Measurements from ENCODE around the gene CLIC4. TPM values are rescaled to one million over a fixed set of nuclear protein-coding genes. Genes with fewer than 3 reads are reported as not detected.

CLIC4 gene
- total and polyA plus RNA-seq, 9 of the 15 experiments (the other 6 are each of a cell fraction or from before 2014, with no cell fraction given) = 16.0 to 67.5 (median 38.4) TPM

DNA sequence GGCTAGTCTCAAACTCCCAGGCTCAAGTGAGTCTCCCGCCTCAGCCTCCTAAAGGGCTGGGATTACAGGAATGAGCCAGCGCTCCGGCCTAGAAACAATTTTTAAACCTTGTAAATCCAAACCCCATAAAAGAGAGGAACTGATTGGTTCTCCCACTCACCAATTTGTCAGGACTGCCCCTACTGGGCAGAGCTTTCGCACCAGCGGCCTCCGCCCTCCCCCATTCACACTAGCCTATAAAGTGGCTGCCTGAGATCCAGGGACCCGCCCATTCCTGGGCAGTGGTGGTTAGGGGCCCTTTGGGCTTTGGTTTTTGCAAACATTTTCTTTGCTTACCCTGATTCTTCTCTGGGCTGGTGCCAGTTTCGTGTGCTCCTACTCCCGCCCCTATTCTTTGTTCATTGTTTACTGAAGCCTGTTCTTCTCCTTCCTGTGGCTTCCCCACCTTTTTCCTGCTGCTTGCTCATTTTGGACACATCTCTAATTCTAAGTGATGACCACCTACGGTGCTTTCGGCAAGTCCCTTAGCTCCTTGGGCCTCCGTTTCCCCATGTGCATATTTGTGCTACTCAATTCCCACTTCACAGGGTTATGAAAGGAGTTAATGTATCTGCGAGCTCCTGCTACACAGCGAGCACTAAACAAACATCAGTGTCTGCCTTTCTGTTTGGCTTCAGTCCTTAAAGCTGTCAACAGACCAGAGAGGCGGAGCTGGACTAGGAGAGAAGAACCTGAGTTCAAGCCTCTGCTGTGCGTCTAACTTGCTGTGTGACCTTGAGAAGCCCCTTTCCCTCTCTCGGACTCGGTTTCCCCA, 39.8 kb upstream of the CLIC4 start (continued):
- TF ChIP-seq, protein P1, sequence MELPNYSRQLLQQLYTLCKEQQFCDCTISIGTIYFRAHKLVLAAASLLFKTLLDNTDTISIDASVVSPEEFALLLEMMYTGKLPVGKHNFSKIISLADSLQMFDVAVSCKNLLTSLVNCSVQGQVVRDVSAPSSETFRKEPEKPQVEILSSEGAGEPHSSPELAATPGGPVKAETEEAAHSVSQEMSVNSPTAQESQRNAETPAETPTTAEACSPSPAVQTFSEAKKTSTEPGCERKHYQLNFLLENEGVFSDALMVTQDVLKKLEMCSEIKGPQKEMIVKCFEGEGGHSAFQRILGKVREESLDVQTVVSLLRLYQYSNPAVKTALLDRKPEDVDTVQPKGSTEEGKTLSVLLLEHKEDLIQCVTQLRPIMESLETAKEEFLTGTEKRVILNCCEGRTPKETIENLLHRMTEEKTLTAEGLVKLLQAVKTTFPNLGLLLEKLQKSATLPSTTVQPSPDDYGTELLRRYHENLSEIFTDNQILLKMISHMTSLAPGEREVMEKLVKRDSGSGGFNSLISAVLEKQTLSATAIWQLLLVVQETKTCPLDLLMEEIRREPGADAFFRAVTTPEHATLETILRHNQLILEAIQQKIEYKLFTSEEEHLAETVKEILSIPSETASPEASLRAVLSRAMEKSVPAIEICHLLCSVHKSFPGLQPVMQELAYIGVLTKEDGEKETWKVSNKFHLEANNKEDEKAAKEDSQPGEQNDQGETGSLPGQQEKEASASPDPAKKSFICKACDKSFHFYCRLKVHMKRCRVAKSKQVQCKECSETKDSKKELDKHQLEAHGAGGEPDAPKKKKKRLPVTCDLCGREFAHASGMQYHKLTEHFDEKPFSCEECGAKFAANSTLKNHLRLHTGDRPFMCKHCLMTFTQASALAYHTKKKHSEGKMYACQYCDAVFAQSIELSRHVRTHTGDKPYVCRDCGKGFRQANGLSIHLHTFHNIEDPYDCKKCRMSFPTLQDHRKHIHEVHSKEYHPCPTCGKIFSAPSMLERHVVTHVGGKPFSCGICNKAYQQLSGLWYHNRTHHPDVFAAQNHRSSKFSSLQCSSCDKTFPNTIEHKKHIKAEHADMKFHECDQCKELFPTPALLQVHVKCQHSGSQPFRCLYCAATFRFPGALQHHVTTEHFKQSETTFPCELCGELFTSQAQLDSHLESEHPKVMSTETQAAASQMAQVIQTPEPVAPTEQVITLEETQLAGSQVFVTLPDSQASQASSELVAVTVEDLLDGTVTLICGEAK (IDR thresholded peaks at IDR 0.05) = no peak
- TF ChIP-seq, protein P1 (CRISPR knock-in tag; IDR thresholded peaks at IDR 0.05) = no peak
- TF ChIP-seq YY1 (IDR thresholded peaks at IDR 0.05; ENCODE audit: borderline replicate concordance in 1 of 3, control insufficient read depth in 1 of 3, extremely low read depth in 1 of 3, insufficient read depth in 3 of 3, insufficient read length in 1 of 3, insufficient replicate concordance in 2 of 3, low read depth in 1 of 3, low read length in 2 of 3) (peak in 1 of 3 experiments; percentile 49), CC2D1A (IDR thresholded peaks at IDR 0.05) (peak; percentile 60; the same call in 1 of the 2 replicates), SIX5 (IDR thresholded peaks at IDR 0.05; ENCODE audit: borderline replicate concordance in 1 of 2, insufficient read depth in 1 of 2, low read depth in 1 of 2, low read length in 2 of 2) (no peak), MYC (IDR thresholded peaks at IDR 0.05; ENCODE audit: low read depth, low read length) (no peak), MYC (CRISPR knock-in tag; IDR thresholded peaks at IDR 0.05; ENCODE audit: borderline replicate concordance, low read depth) (no peak), SOX6 (IDR thresholded peaks at IDR 0.05) (peak; percentile 46; the same call in 1 of the 2 replicates), PURB (CRISPR knock-in tag; IDR thresholded peaks at IDR 0.05; ENCODE audit: low read depth) (no peak)
- TF ChIP-seq, protein P2, sequence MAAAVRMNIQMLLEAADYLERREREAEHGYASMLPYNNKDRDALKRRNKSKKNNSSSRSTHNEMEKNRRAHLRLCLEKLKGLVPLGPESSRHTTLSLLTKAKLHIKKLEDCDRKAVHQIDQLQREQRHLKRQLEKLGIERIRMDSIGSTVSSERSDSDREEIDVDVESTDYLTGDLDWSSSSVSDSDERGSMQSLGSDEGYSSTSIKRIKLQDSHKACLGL (CRISPR knock-in tag; IDR thresholded peaks at IDR 0.05; ENCODE audit: borderline replicate concordance, poor library complexity, severe bottlenecking) = no peak
- TF ChIP-seq, protein P3, sequence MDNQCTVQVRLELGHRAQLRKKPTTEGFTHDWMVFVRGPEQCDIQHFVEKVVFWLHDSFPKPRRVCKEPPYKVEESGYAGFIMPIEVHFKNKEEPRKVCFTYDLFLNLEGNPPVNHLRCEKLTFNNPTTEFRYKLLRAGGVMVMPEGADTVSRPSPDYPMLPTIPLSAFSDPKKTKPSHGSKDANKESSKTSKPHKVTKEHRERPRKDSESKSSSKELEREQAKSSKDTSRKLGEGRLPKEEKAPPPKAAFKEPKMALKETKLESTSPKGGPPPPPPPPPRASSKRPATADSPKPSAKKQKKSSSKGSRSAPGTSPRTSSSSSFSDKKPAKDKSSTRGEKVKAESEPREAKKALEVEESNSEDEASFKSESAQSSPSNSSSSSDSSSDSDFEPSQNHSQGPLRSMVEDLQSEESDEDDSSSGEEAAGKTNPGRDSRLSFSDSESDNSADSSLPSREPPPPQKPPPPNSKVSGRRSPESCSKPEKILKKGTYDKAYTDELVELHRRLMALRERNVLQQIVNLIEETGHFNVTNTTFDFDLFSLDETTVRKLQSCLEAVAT (IDR thresholded peaks at IDR 0.05) = no peak
- TF ChIP-seq, protein P4, sequence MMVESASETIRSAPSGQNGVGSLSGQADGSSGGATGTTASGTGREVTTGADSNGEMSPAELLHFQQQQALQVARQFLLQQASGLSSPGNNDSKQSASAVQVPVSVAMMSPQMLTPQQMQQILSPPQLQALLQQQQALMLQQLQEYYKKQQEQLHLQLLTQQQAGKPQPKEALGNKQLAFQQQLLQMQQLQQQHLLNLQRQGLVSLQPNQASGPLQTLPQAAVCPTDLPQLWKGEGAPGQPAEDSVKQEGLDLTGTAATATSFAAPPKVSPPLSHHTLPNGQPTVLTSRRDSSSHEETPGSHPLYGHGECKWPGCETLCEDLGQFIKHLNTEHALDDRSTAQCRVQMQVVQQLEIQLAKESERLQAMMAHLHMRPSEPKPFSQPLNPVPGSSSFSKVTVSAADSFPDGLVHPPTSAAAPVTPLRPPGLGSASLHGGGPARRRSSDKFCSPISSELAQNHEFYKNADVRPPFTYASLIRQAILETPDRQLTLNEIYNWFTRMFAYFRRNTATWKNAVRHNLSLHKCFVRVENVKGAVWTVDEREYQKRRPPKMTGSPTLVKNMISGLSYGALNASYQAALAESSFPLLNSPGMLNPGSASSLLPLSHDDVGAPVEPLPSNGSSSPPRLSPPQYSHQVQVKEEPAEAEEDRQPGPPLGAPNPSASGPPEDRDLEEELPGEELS (CRISPR knock-in tag; IDR thresholded peaks at IDR 0.05; ENCODE audit: borderline replicate concordance) = no peak

Measured in K562 (cell line).